Measurements from ENCODE around the gene EN1.

DNA sequence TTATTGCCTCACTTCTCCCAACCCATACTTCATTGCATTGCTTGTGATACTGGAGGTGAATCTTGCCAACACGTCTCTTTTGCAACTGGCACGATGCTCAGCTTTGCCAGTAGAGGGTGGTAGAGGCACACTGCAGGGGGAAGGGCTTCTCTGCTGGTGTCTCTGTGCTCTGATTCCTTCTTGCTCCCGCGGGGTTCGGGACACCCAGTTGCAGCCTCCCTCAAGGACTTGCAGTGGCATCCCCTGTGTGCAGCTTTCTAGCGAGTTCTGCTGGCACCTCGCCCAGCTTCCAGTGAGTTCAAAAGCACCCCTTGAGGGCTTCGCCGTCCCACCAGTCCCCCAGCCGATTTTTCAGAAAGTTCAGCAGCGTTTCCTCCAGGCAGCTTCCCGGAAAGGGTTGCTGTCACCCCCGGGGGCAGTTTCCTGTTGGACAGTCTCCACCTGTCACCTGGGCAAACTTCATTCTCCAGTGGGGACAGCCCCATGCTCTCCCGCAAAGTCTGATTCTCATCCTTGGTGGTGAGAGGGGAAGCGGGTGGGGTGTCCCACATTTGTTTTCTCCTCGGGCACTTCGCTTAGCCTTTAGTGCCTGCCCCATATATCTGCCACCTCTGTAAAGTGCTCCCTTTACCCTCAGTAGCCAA is 35.4 kb upstream of the EN1 start:
- TF ChIP-seq YY1 (IDR thresholded peaks at IDR 0.05; ENCODE audit: insufficient read depth, insufficient read length), result no peak
- no peak for TF ChIP-seq SUZ12 (IDR thresholded peaks at IDR 0.05; ENCODE audit: extremely low read depth, insufficient read depth, insufficient read length)
- no peak for TF ChIP-seq ZNF274 (IDR thresholded peaks at IDR 0.05; ENCODE audit: low read depth, low read length)
